Activated CD4-positive, CD25-positive, alpha-beta regulatory T cell treated with anti-CD3 and anti-CD28 coated beads, Interleukin-2, amount 50 U/mL, for 72 hours (primary cell): ENCODE measurements around the gene PRKAR2B.

Source experiments
- DNase-seq: peaks from one replicate; pipeline ENCODE4 v3.0.0; 2021

Gene PRKAR2B

GRCh38 chr7:107196834-107197610 lies 152.5 kb downstream of the PRKAR2B start:
- DNase-seq = no peak

DNA sequence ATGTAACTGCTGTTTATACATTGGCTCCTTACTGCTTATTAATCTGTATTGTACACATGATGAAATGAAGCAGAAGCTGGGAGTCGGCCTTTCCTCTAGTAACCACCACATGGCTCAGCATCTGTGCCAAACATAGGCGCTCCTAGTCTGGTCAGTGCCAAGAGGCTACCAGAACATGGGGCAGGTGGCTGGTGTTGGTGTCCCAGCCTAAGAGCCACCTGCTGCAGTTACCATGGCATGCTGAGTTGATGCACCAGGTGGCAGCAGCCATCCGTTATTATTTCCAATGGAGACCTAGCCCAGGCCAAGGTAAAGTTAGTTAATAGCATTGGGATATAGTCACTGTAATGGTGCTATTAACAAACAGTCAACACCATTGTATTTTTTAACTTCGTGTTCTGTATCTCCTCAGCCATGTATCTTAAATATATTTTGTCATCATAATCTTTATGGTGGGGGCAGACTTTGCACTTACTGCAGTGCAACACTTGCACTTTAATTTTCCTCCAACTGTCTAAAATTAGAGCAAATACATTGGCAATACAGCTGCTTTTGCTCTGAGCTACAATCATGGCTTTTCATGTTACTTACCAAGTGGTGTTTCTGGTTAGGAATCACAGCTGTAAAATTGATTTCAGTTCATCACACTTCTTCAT lies 157.4 kb downstream of the PRKAR2B start:
- DNase-seq = no peak

DNA sequence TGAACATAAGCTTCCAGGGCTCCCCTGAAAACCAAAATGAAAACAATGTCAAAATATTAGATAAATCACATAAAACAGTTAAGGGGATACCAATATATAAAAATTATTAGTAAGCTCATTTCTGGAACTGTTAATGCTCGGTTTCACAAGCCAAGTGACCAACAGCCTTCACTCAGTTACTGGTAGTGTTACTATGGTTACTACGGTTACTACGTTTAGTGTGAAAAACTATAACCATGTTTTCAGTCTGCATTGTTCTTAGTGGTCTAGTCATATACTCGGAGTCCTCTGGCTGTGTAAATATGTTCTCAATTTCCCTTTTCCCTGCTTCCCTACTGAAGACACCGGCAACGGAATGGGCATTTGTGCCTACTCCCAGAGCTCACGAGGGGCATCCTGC lies 159.1 kb downstream of the PRKAR2B start:
- DNase-seq = no peak

DNA sequence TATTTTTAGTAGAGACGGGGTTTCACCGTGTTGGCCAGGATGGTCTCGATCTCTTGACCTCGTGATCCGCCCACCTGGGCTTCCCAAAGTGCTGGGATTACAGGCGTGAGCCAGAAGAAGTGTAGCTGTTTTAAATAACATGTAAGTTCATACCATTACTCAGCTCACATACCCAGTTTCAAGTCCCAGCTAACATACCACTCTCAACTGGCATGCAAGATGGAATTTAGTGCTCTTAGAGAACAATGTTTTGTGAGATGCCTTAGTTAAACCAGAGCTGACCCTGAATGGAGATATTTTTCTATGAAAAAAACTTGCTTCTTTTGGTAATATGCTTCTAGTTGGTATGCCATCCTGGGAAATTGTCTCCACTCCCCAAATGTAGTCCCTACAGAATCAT lies 161.6 kb downstream of the PRKAR2B start:
- DNase-seq = no peak

DNA sequence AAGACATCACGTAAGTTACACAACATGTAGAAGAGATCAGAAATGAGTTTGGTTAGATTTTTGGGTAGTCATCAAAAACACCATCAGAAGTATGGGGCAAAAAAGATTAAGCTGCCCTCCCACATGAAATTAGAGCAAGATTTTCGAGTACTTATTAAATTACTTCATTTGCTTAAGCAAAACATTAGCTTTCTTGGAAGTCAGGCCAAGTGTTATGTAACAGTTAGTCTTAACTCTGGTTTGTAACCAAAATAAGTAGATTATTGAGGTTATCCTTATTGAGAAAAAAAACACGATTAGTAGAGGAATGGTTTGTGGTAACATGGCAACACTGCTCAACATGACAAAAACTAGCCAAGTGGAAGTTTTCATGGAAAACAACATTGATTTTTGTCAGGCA lies 162.2 kb downstream of the PRKAR2B start:
- DNase-seq = no peak

DNA sequence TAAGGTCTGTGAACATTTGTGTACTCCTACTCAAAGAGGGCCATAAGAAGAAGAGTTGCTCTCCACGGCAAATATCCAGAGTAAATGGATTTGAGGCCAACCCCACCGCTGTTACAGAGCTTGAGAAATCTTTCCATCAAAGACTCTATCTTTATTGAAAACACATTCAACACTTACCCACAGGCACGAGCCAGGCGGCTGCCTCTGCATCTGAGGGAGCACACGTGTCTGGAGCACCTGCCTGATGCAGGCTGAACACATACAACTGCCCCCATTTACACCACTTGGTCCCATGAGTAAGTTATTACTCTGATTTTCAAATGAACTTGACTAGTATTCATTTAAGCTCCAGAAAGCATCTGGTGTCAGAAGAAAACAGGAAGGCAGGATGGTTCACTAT lies 163.0 kb downstream of the PRKAR2B start:
- no peak for DNase-seq

DNA sequence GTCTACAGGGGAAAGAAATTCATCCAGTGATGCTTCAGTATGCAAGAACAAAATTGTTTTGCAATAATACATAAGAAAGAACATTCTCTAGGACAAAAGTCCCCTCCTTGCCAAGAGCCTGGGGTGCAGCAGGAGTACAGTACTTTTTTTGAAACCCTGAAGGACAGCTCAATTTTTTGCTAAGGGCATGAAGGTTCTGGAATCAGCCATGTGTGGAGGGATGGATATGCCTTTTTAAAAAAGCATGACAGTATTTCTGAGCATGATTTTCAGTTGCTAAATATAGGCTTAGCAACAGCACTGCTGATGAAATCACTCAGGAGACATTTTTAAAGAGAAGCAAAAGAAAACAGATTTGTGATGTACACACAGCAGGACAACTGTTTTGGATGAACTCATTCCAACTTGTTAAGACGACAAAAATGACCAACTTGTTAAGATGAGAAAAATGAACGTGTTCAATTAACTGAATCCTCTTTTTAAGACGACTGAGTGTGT lies 163.6 kb downstream of the PRKAR2B start:
- no peak for DNase-seq

- no peak for DNase-seq
Observed at GRCh38 chr7:107208563-107208962, 164.1 kb downstream of the PRKAR2B start.

DNA sequence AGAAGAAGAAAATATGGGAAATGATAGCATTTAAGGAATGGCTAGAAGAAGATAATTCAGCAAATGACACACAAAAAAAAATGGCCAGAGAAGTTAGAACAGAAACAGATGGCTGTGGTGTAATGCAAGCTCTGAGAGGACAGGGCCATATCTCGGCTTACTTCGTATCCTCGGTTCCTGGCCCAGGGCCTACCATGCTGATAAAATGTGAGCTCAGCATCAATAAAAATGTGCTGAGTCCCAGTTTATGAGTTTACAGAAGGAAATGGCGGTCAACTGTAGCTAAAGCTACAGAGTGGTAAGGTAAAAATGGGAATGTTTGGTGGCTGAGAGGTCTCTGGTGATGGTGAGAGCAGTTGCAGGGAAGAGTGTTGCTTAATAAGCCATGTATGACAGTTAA lies 165.1 kb downstream of the PRKAR2B start:
- DNase-seq = no peak

- DNase-seq = no peak
Observed at GRCh38 chr7:107210400-107210799, 165.9 kb downstream of the PRKAR2B start.
